Activated CD8-positive, alpha-beta T cell treated with anti-CD3 and anti-CD28 coated beads for 36 hours (primary cell): ENCODE data around the gene SMARCB1. TPM values are rescaled to one million over a fixed set of nuclear protein-coding genes. Genes with fewer than 3 reads are reported as not detected.
A peak's percentile ranks its signal among the peaks of the same experiment; 100 is the strongest.

ENCODE experiments used
- ATAC-seq: fragments of 200-7000 bp; cut with Tn5 transposase; one replicate; pipeline ENCODE4 v1.10.0; 2021; ENCODE audit warnings: mild to moderate bottlenecking, moderate library complexity
- CTCF ChIA-PET: fragments of 350-600 bp; sonication (Branson Sonifier 250); formaldehyde crosslinking; loops from one replicate; lab custom pipeline; 2021; ENCODE audit warnings: antibody characterized with exemption; lab: Charles Lee
- POLR2A ChIA-PET: fragments of 350-600 bp; sonication (Branson Sonifier 250); formaldehyde crosslinking; loops from one replicate; lab custom pipeline; 2021; ENCODE audit warnings: antibody characterized with exemption; lab: Charles Lee
- DNase-seq: peaks from one replicate; pipeline ENCODE4 v3.0.0-alpha.2; 2020
- H3K27ac Mint-ChIP-seq: one replicate; pipeline ENCODE4 v1.8.0; 2021; ENCODE audit warnings: mild to moderate bottlenecking, mixed read lengths
- H3K27me3 Mint-ChIP-seq: one replicate; pipeline ENCODE4 v1.8.0; 2021; ENCODE audit warnings: mixed read lengths
- H3K36me3 Mint-ChIP-seq: one replicate; pipeline ENCODE4 v1.8.0; 2021; ENCODE audit warnings: low read depth, mixed read lengths
- H3K4me1 Mint-ChIP-seq: one replicate; pipeline ENCODE4 v1.8.0; 2021; ENCODE audit warnings: low read depth, mixed read lengths
- H3K4me3 Mint-ChIP-seq: one replicate; pipeline ENCODE4 v1.8.0; 2021; ENCODE audit warnings: mild to moderate bottlenecking, moderate library complexity, mixed read lengths
- H3K9me3 Mint-ChIP-seq: one replicate; pipeline ENCODE4 v1.8.0; 2021; ENCODE audit warnings: mixed read lengths
- intact Hi-C: fragments of 100-400 bp; cut with micrococcal nuclease; formaldehyde crosslinking; loops from one replicate; pipeline ENCODE4 v1.10.0; 2022
- total RNA-seq, 2 experiments: library from RNA; stranded (reverse); gene quantifications; one replicate each; pipeline ENCODE4 v1.2.3, GENCODE V29; 2021
- TF ChIP-seq, protein P1 (sequence below): fragments of 200-600 bp; IDR thresholded peaks from one replicate; pipeline ENCODE4 v1.8.0; 2022; ENCODE audit warnings: antibody characterized with exemption, mild to moderate bottlenecking

Gene SMARCB1
- total RNA-seq, 2 experiments from 2014 or later = 82.8 to 86.3 TPM

- Mint-ChIP-seq H3K4me1 (peaks cover 15% of the 10 kb centered on the region), H3K36me3 (peaks cover under 1% of the 10 kb centered on the region), H3K27ac (peak within 1 kb of the TSS; percentile 79), H3K27me3 (no peaks in the 10 kb centered on the region), H3K9me3 (no peaks in the 10 kb centered on the region), H3K4me3 (peak within 1 kb of the TSS; percentile 80)
- peak; percentile 98 for ATAC-seq
- TF ChIP-seq, protein P1, sequence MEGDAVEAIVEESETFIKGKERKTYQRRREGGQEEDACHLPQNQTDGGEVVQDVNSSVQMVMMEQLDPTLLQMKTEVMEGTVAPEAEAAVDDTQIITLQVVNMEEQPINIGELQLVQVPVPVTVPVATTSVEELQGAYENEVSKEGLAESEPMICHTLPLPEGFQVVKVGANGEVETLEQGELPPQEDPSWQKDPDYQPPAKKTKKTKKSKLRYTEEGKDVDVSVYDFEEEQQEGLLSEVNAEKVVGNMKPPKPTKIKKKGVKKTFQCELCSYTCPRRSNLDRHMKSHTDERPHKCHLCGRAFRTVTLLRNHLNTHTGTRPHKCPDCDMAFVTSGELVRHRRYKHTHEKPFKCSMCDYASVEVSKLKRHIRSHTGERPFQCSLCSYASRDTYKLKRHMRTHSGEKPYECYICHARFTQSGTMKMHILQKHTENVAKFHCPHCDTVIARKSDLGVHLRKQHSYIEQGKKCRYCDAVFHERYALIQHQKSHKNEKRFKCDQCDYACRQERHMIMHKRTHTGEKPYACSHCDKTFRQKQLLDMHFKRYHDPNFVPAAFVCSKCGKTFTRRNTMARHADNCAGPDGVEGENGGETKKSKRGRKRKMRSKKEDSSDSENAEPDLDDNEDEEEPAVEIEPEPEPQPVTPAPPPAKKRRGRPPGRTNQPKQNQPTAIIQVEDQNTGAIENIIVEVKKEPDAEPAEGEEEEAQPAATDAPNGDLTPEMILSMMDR = no peak
- peak; percentile 90 for DNase-seq
- POLR2A ChIA-PET = interaction anchor here (0.8 to 2.7 kb wide), 4 partner anchors 9 to 29 kb away, joined by 3 to 19 read pairs (median 4); partner anchors contain the start of gene C22orf15
- CTCF ChIA-PET = interaction anchor here (1.2 to 1.4 kb wide), 2 partner anchors 14 to 18 kb away, joined by 3 read pairs; no protein-coding TSS in a partner anchor
- intact Hi-C loops = no loop called here
Measured at GRCh38 chr22:23750714-23751440, 35.9 kb upstream of the SMARCB1 start, which contains the start of gene ZNF70. Gene ZNF70, minus strand, starts transcription at chr22:23751112. Its CDS starts 5,972 bp downstream, at chr22:23745140.

- ChIA-PET CTCF (interaction anchor here (1.2 to 1.4 kb wide), 2 partner anchors 14 to 17 kb away, joined by 3 read pairs; no protein-coding TSS in a partner anchor), POLR2A (interaction anchor here (0.8 to 2.7 kb wide), 4 partner anchors 8 to 143 kb away, joined by 3 to 19 read pairs (median 4); partner anchors contain the start of gene C22orf15)
- Mint-ChIP-seq H3K9me3 (no peaks in the 10 kb centered on the region), H3K4me1 (peaks cover 15% of the 10 kb centered on the region), H3K4me3 (peak overlapping the region; percentile 80), H3K27me3 (no peaks in the 10 kb centered on the region), H3K27ac (peak overlapping the region; percentile 79), H3K36me3 (no peaks in the 10 kb centered on the region)
- TF ChIP-seq, protein P1 = no peak
- ATAC-seq (peak; percentile 20), DNase-seq (peak; percentile 47)
- intact Hi-C loops = no loop called here
Measured at GRCh38 chr22:23751441-23751996, 35.2 kb upstream of the SMARCB1 start.

DNA sequence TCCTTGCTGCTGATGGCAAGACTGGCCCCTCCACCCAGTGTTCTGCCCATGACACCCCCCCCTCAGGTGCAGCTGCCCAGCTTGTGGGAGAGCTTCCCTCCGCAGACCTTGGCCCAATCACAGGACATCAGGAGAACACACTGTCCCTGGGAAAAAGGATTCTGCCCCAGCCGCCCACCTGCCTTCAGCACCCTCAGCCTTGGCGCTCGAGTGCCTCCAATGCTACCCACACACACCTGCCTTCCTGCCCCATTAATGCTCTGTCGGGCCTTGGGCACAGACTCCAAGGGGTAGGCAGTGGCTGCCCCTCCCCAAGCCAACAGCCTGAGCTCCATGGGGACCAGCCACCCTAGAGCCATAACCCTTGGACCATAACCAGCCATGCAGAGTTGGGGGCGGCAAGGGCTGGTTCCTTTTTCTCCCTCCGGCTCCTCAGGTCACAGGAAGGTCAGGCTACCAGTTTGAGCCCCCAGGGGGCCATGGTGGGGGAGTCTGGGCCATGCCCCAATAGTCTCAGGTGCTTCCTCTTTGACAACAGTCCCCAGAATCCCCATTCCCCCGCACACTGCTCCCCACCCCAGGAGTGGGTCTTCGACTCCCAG lies 34.6 kb upstream of the SMARCB1 start:
- no peak for DNase-seq
- POLR2A ChIA-PET = interaction anchor here (0.8 to 2.7 kb wide), 3 partner anchors 11 to 143 kb away, joined by 3 to 19 read pairs (median 3); partner anchors contain the start of gene C22orf15
- TF ChIP-seq, protein P1 = no peak
- ATAC-seq = no peak
- peaks cover 18% of the 10 kb centered on the region for H3K4me1 Mint-ChIP-seq
- peak overlapping the region; percentile 46 for H3K27ac Mint-ChIP-seq
- H3K9me3 Mint-ChIP-seq = no peaks in the 10 kb centered on the region
- peak overlapping the region; percentile 80 for H3K4me3 Mint-ChIP-seq
- CTCF ChIA-PET = interaction anchor here (1.2 kb wide), 1 partner anchor 13 kb away, joined by 3 read pairs; no protein-coding TSS in a partner anchor
- H3K27me3 Mint-ChIP-seq = no peaks in the 10 kb centered on the region
- H3K36me3 Mint-ChIP-seq = no peaks in the 10 kb centered on the region
- intact Hi-C loops = no loop called here

GRCh38 chr22:23752750-23753149 lies 34.0 kb upstream of the SMARCB1 start:
- Mint-ChIP-seq H3K4me1 (peaks cover 18% of the 10 kb centered on the region), H3K27me3 (no peaks in the 10 kb centered on the region), H3K9me3 (no peaks in the 10 kb centered on the region), H3K27ac (no peak overlapping the region), H3K4me3 (no peak overlapping the region), H3K36me3 (no peaks in the 10 kb centered on the region)
- intact Hi-C loops = no loop called here
- DNase-seq (no peak), ATAC-seq (no peak)
- POLR2A ChIA-PET = interaction anchor here (1.0 to 2.7 kb wide), 4 partner anchors 10 to 142 kb away, joined by 3 to 19 read pairs (median 3); partner anchors contain the start of gene C22orf15
- TF ChIP-seq, protein P1 = no peak
- CTCF ChIA-PET = interaction anchor here (1.0 kb wide), 2 partner anchors 13 to 15 kb away, joined by 3 read pairs; partner anchors contain the start of gene CHCHD10
